Hepatocyte (in vitro differentiated cells): ENCODE data around the gene TFF2. TPM values are rescaled to one million over a fixed set of nuclear protein-coding genes. Genes with fewer than 3 reads are reported as not detected.

Experiments
- DNase-seq: peaks from one replicate; pipeline ENCODE4 v3.0.0-alpha.2; 2016; ENCODE audit warnings: low spot score
- H2AFZ ChIP-seq: fragments of 200-600 bp; sonication (generic); 2 replicates; pipeline ENCODE4 v1.6.0; 2016; ENCODE audit warnings: antibody characterized with exemption, mild to moderate bottlenecking
- H3K27ac ChIP-seq: fragments of 200-600 bp; sonication (generic); 2 replicates; pipeline ENCODE4 v1.5.1; 2016; ENCODE audit warnings: mild to moderate bottlenecking
- H3K27me3 ChIP-seq: fragments of 200-600 bp; sonication (generic); 2 replicates; pipeline ENCODE4 v1.6.1; 2016
- H3K36me3 ChIP-seq: fragments of 200-600 bp; sonication (generic); replicated peaks from 2 replicates; pipeline ENCODE4 v1.5.1; 2016; ENCODE audit warnings: low read depth; ENCODE audit not compliant: insufficient read depth
- H3K4me1 ChIP-seq: fragments of 200-600 bp; sonication (generic); 2 replicates; pipeline ENCODE4 v1.5.1; 2016; ENCODE audit warnings: mild to moderate bottlenecking, moderate library complexity; ENCODE audit not compliant: insufficient read depth
- H3K4me2 ChIP-seq: fragments of 200-600 bp; sonication (generic); 2 replicates; pipeline ENCODE4 v1.6.0; 2016
- H3K4me3 ChIP-seq: fragments of 200-600 bp; sonication (generic); 2 replicates; pipeline ENCODE4 v1.5.1; 2016; ENCODE audit warnings: mild to moderate bottlenecking
- H3K79me2 ChIP-seq: fragments of 200-600 bp; sonication (generic); 2 replicates; pipeline ENCODE4 v1.6.0; 2017; ENCODE audit warnings: mild to moderate bottlenecking
- H3K9me2 ChIP-seq: fragments of 200-600 bp; sonication (generic); replicated peaks from 2 replicates; pipeline ENCODE4 v1.6.0; 2017; ENCODE audit warnings: mild to moderate bottlenecking; ENCODE audit not compliant: insufficient read depth
- H3K9me3 ChIP-seq: fragments of 200-600 bp; sonication (generic); 2 replicates; pipeline ENCODE4 v1.5.1; 2016; ENCODE audit warnings: low read depth, mild to moderate bottlenecking
- H4K20me1 ChIP-seq: fragments of 200-600 bp; sonication (generic); 2 replicates; pipeline ENCODE4 v1.6.0; 2016; ENCODE audit warnings: mild to moderate bottlenecking; ENCODE audit not compliant: insufficient read depth, poor library complexity, severe bottlenecking
- CTCF ChIP-seq: fragments of 200-600 bp; sonication (generic); IDR thresholded peaks from 2 replicates; pipeline ENCODE4 v1.5.1; 2016; ENCODE audit warnings: antibody characterized with exemption, mild to moderate bottlenecking; ENCODE audit not compliant: poor library complexity
- EZH2 ChIP-seq: fragments of 200-600 bp; sonication (generic); IDR thresholded peaks from 2 replicates; pipeline ENCODE4 v1.6.1; 2016; ENCODE audit warnings: antibody characterized with exemption, mild to moderate bottlenecking, borderline replicate concordance
- EZH2phosphoT487 ChIP-seq: fragments of 200-600 bp; sonication (generic); IDR thresholded peaks from one replicate; pipeline ENCODE4 v1.6.1; 2018; ENCODE audit warnings: antibody characterized with exemption, mild to moderate bottlenecking, low read depth, moderate library complexity; ENCODE audit not compliant: unreplicated experiment, severe bottlenecking
- WGBS: methylation state at CpG from one replicate; pipeline ENCODE4 v1.1.6; 2016; ENCODE audit warnings: low lambda C conversion rate; ENCODE audit errors: missing lambda C conversion rate; 5-methylcytosine and 5-hydroxymethylcytosine counted together
- polyA plus RNA-seq: library from polyadenylated mRNA; unstranded; fragments of >200 nt; fragmentation: Nextera tagmentation; extraction: Ambion mirVana; gene quantifications from 2 replicates; pipeline ENCODE4 v1.2.1, GENCODE V29; 2016
- total RNA-seq: library from RNA; depleted of rRNA; stranded (reverse); fragments of >200 nt; gene quantifications from 2 replicates; pipeline ENCODE4 v1.2.3, GENCODE V29; 2014

TFF2 gene
- total and polyA plus RNA-seq, 2 experiments from 2014 or later: 23.9 to 28.1 TPM

- Histone ChIP-seq H3K36me3 (no peaks in the 10 kb centered on the region), H4K20me1 (no peaks in the 10 kb centered on the region), H3K27me3 (no peaks in the 10 kb centered on the region), H3K4me1 (no peaks in the 10 kb centered on the region), H3K9me2 (no peaks in the 10 kb centered on the region), H3K4me3 (no peak overlapping the region), H2AFZ (no peak overlapping the region), H3K79me2 (no peaks in the 10 kb centered on the region), H3K4me2 (no peak overlapping the region), H3K9me3 (no peaks in the 10 kb centered on the region), H3K27ac (no peak overlapping the region)
- DNase-seq: no peak
- TF ChIP-seq EZH2 (no peak), EZH2phosphoT487 (no peak), CTCF (no peak)
- 94% methylated on average over 7 of the region's 7 CpGs for WGBS
Observed at GRCh38 chr21:42374457-42374856, 23.7 kb upstream of the TFF2 start.

- TF ChIP-seq EZH2 (no peak), EZH2phosphoT487 (no peak), CTCF (no peak)
- no peak for DNase-seq
- Histone ChIP-seq H3K27ac (no peak overlapping the region), H4K20me1 (no peaks in the 10 kb centered on the region), H3K9me2 (no peaks in the 10 kb centered on the region), H2AFZ (no peak overlapping the region), H3K4me2 (no peak overlapping the region), H3K27me3 (no peaks in the 10 kb centered on the region), H3K9me3 (no peaks in the 10 kb centered on the region), H3K4me1 (no peaks in the 10 kb centered on the region), H3K36me3 (no peaks in the 10 kb centered on the region), H3K4me3 (no peak overlapping the region), H3K79me2 (no peaks in the 10 kb centered on the region)
- 84% methylated on average over 16 of the region's 16 CpGs for WGBS
Observed at GRCh38 chr21:42373908-42374455, 23.2 kb upstream of the TFF2 start.

- no peak for DNase-seq
- Histone ChIP-seq H3K36me3 (no peaks in the 10 kb centered on the region), H3K4me1 (peaks cover under 1% of the 10 kb centered on the region), H3K4me2 (no peak overlapping the region), H4K20me1 (no peaks in the 10 kb centered on the region), H2AFZ (no peak overlapping the region), H3K9me3 (no peaks in the 10 kb centered on the region), H3K27ac (no peak overlapping the region), H3K9me2 (no peaks in the 10 kb centered on the region), H3K27me3 (no peaks in the 10 kb centered on the region), H3K79me2 (no peaks in the 10 kb centered on the region), H3K4me3 (no peak overlapping the region)
- no peak for TF ChIP-seq CTCF
- TF ChIP-seq EZH2: no peak
- TF ChIP-seq EZH2phosphoT487: no peak
- WGBS: 86% methylated on average over 25 of the region's 25 CpGs
Observed at GRCh38 chr21:42373196-42373907, 22.6 kb upstream of the TFF2 start.
